Esophagus muscularis mucosa (tissue), 4 donors: ENCODE data around the gene CAMTA1. TPM values are rescaled to one million over a fixed set of nuclear protein-coding genes. Genes with fewer than 3 reads are reported as not detected.
A peak's percentile ranks its signal among the peaks of the same experiment; 100 is the strongest.
"Not testable (repeated sequence)": the region's sequence is repeated elsewhere in the genome, so short reads cannot be mapped to it uniquely, and the experiment has no call there.

ENCODE experiments used
- DNase-seq: peaks from one replicate; pipeline ENCODE4 v3.0.0-alpha.2; 2017; ENCODE audit errors: extremely low spot score
- H3K27ac ChIP-seq, 4 donors: fragments of 200-600 bp; sonication (generic); replicated peaks in 1 of 4; 1 replicate in 3 of 4; 2 replicates in 1 of 4; pipeline ENCODE4 v1.5.1; 2016 to 2019; ENCODE audit warnings: mild to moderate bottlenecking in 1 of 4
- H3K27me3 ChIP-seq, 4 donors: fragments of 200-600 bp; sonication (generic); one replicate each; pipeline versions ENCODE4 v1.5.1 to v1.6.0; 2016 to 2019
- H3K36me3 ChIP-seq, 4 donors: fragments of 200-600 bp; sonication (generic); one replicate each; pipeline ENCODE4 v1.5.1; 2016 to 2019
- H3K4me1 ChIP-seq, 4 donors: fragments of 200-600 bp; sonication (generic); one replicate each; pipeline ENCODE4 v1.5.1; 2016 to 2019
- H3K4me3 ChIP-seq, 4 donors: fragments of 200-600 bp; sonication (generic); 1 replicate in 2 of 4; 2 replicates in 2 of 4; pipeline ENCODE4 v1.5.1; 2016 to 2019; ENCODE audit warnings: mild to moderate bottlenecking in 4 of 4, moderate library complexity in 1 of 4
- H3K9me3 ChIP-seq, 4 donors: fragments of 200-600 bp; sonication (generic); 1 replicate in 3 of 4; 2 replicates in 1 of 4; pipeline ENCODE4 v1.5.1; 2016 to 2019
- EP300 ChIP-seq: sonication (generic); formaldehyde crosslinking; IDR thresholded peaks from one replicate; pipeline ENCODE4 v1.6.1; 2017; ENCODE audit warnings: antibody characterized with exemption
- POLR2A ChIP-seq: fragments of 450-650 bp; IDR thresholded peaks from one replicate; pipeline ENCODE4 v1.6.1; 2017; ENCODE audit warnings: antibody characterized with exemption, moderate library complexity, mild to moderate bottlenecking, low read depth
- POLR2AphosphoS5 ChIP-seq, 2 donors: sonication (generic); formaldehyde crosslinking; IDR thresholded peaks; one replicate each; pipeline ENCODE4 v1.6.1; 2017; ENCODE audit warnings: antibody characterized with exemption in 2 of 2
- WGBS: methylation state at CpG from one replicate; pipeline ENCODE4 v1.1.5; 2018; 5-methylcytosine and 5-hydroxymethylcytosine counted together
- intact Hi-C: fragments of 100-400 bp; cut with DNase I; formaldehyde crosslinking; loops from one replicate; pipeline ENCODE4 v1.15.1; 2023
- total RNA-seq, 4 donors: library from RNA; depleted of rRNA; stranded (reverse); fragments of >200 nt; gene quantifications; one replicate each; pipeline versions ENCODE4 v1.1.0 to v1.2.1, GENCODE V29; 2016
- TF ChIP-seq, protein P1 (sequence below), 3 experiments: fragments of 200-600 bp in 2 of 3; fragments of 450-650 bp in 1 of 3; sonication (generic) in 2 of 3; IDR thresholded peaks; one replicate each; pipeline ENCODE4 v1.5.1; 2017 to 2019; ENCODE audit warnings: antibody characterized with exemption in 3 of 3, mild to moderate bottlenecking in 2 of 3, moderate library complexity in 1 of 3

Gene CAMTA1
- total RNA-seq, 4 donors from 2014 or later, result 109 to 226 (median 139) TPM

GRCh38 chr1:7379441-7379971 is 594.3 kb downstream of the CAMTA1 start:
- TF ChIP-seq POLR2AphosphoS5 (IDR thresholded peaks at IDR 0.05), result peak; percentile 35 to 60
- TF ChIP-seq, protein P1, sequence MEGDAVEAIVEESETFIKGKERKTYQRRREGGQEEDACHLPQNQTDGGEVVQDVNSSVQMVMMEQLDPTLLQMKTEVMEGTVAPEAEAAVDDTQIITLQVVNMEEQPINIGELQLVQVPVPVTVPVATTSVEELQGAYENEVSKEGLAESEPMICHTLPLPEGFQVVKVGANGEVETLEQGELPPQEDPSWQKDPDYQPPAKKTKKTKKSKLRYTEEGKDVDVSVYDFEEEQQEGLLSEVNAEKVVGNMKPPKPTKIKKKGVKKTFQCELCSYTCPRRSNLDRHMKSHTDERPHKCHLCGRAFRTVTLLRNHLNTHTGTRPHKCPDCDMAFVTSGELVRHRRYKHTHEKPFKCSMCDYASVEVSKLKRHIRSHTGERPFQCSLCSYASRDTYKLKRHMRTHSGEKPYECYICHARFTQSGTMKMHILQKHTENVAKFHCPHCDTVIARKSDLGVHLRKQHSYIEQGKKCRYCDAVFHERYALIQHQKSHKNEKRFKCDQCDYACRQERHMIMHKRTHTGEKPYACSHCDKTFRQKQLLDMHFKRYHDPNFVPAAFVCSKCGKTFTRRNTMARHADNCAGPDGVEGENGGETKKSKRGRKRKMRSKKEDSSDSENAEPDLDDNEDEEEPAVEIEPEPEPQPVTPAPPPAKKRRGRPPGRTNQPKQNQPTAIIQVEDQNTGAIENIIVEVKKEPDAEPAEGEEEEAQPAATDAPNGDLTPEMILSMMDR (IDR thresholded peaks at IDR 0.05), result no peak
- H3K4me1 ChIP-seq, result peaks cover 17 to 30% (median 28%) of the 10 kb centered on the region in 4 donors
- WGBS, result 15% methylated on average over 18 of the region's 18 CpGs
- H3K27me3 ChIP-seq, result no peaks in the 10 kb centered on the region
- H3K9me3 ChIP-seq, result no peaks in the 10 kb centered on the region
- H3K4me3 ChIP-seq, result peak overlapping the region; percentile 21 to 35 (median 27)
- DNase-seq, result peak; percentile 50
- intact Hi-C loops, result no loop called here
- no peaks in the 10 kb centered on the region for H3K36me3 ChIP-seq
- H3K27ac ChIP-seq, result peak overlapping the region; percentile 62 to 82 (median 78)

GRCh38 chr1:7380068-7380467 is 594.8 kb downstream of the CAMTA1 start:
- H3K27me3 ChIP-seq, H3K9me3 ChIP-seq, intact Hi-C loops, H3K36me3 ChIP-seq: not testable (repeated sequence)
- peak overlapping the region; percentile 62 to 82 (median 78) for H3K27ac ChIP-seq
- peak overlapping the region in 1 of 4 donors; percentile 32 for H3K4me3 ChIP-seq
- WGBS, result 90% methylated on average over 9 of the region's 9 CpGs
- DNase-seq, result peak; percentile 53
- H3K4me1 ChIP-seq, result peaks cover 17 to 30% (median 28%) of the 10 kb centered on the region in 4 donors

DNA sequence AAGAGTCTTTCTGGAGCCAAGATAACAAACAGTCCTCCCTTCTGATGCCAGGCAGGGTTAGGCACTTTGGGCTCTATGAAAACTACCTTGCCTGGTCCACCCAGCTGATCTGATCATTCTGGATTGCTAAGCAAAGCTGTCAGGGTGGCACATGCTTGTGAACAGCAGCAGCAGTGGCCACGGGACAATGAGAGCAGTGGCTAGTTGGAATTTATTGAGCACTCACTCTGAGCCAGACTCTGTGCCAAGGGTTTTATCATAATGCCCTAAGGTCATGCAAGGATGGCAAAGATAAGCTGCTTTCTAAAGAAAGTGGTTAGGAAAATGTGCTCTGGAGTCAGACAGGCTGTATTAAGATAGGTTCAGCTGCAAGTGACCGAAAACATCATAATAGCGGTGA is 595.5 kb downstream of the CAMTA1 start:
- no peak overlapping the region for H3K4me3 ChIP-seq
- peaks cover 16 to 30% (median 28%) of the 10 kb centered on the region in 4 donors for H3K4me1 ChIP-seq
- peak; percentile 75 for DNase-seq
- peak overlapping the region in 1 of 4 donors; percentile 82 for H3K27ac ChIP-seq
- H3K36me3 ChIP-seq, result no peaks in the 10 kb centered on the region
- WGBS, result 95% methylated on average over 3 of the region's 3 CpGs
- H3K9me3 ChIP-seq, result no peaks in the 10 kb centered on the region
- no peaks in the 10 kb centered on the region for H3K27me3 ChIP-seq
- intact Hi-C loops, result no loop called here
- no peak for TF ChIP-seq POLR2A
- TF ChIP-seq, protein P1 (IDR thresholded peaks at IDR 0.05), result no peak
- TF ChIP-seq EP300, result no peak
- no peak for TF ChIP-seq POLR2AphosphoS5 (IDR thresholded peaks at IDR 0.05)

GRCh38 chr1:7381729-7382128 is 596.5 kb downstream of the CAMTA1 start:
- peaks cover 10 to 29% (median 24%) of the 10 kb centered on the region in 4 donors for H3K4me1 ChIP-seq
- H3K27me3 ChIP-seq, intact Hi-C loops, H3K4me3 ChIP-seq, H3K27ac ChIP-seq, H3K9me3 ChIP-seq, H3K36me3 ChIP-seq: not testable (repeated sequence)
- 67% methylated on average over 3 of the region's 3 CpGs for WGBS
- peak; percentile 42 for DNase-seq

- Histone ChIP-seq H3K27me3 (no peaks in the 10 kb centered on the region), H3K27ac (no peak overlapping the region), H3K36me3 (no peaks in the 10 kb centered on the region), H3K9me3 (no peaks in the 10 kb centered on the region), H3K4me3 (no peak overlapping the region), H3K4me1 (peaks cover 11 to 40% (median 32%) of the 10 kb centered on the region in 4 donors)
- TF ChIP-seq POLR2AphosphoS5 (IDR thresholded peaks at IDR 0.05) (no peak), EP300 (no peak), POLR2A (no peak)
- TF ChIP-seq, protein P1 (IDR thresholded peaks at IDR 0.05), result no peak
- intact Hi-C loops, result no loop called here
- 89% methylated on average over 6 of the region's 6 CpGs for WGBS
- peak; percentile 89 for DNase-seq
These were observed 597.7 kb downstream of the CAMTA1 start for GRCh38 chr1:7382971-7383370.
